ENCODE results near the gene KANK4. TPM values are rescaled to one million over a fixed set of nuclear protein-coding genes. Genes with fewer than 3 reads are reported as not detected.

The KANK4 gene
- total and polyA plus RNA-seq, 2 of the 8 experiments (the other 6 are each of a cell fraction or from before 2014, with no cell fraction given) = 0.22 to 0.26 TPM

GRCh38 chr1:62309906-62310305 is 9.3 kb downstream of the KANK4 start (continued):
- TF ChIP-seq RFX5 (IDR thresholded peaks at IDR 0.05; ENCODE audit: borderline replicate concordance, low read depth, low read length) (no peak), USF2 (IDR thresholded peaks at IDR 0.05; ENCODE audit: low read length) (no peak)

Data from H1 (cell line).